Neutrophil (primary cell): ENCODE data around the gene PPP2R5E.

Experiments
- H3K27ac ChIP-seq: fragments of 200-600 bp; sonication (generic); 2 replicates; pipeline ENCODE4 v1.5.1; 2016; ENCODE audit warnings: mild to moderate bottlenecking, moderate library complexity
- H3K27me3 ChIP-seq: fragments of 200-600 bp; sonication (generic); 2 replicates; pipeline ENCODE4 v1.6.0; 2016; ENCODE audit warnings: mild to moderate bottlenecking
- H3K36me3 ChIP-seq: fragments of 200-600 bp; sonication (generic); 2 replicates; pipeline ENCODE4 v1.5.1; 2017
- H3K4me1 ChIP-seq, 2 experiments: fragments of 200-600 bp in 1 of 2; sonication (generic) in 1 of 2; 1 replicate in 1 of 2; 2 replicates in 1 of 2; pipeline versions ENCODE4 v1.5.1 to v1.6.1; 2013 to 2016; ENCODE audit warnings: low read depth in 1 of 2, low read length in 1 of 2, mild to moderate bottlenecking in 1 of 2, moderate library complexity in 1 of 2; ENCODE audit not compliant: control insufficient read depth in 1 of 2, insufficient read depth in 1 of 2
- H3K4me3 ChIP-seq, 2 experiments: fragments of 200-600 bp in 1 of 2; sonication (generic) in 1 of 2; 1 replicate in 1 of 2; 2 replicates in 1 of 2; pipeline ENCODE4 v1.5.1; 2013 to 2016; ENCODE audit warnings: low read depth in 1 of 2, low read length in 1 of 2, mild to moderate bottlenecking in 1 of 2, moderate library complexity in 1 of 2
- H3K9me3 ChIP-seq: fragments of 200-600 bp; sonication (generic); 2 replicates; pipeline ENCODE4 v1.5.1; 2016
- CTCF ChIP-seq: fragments of 200-600 bp; sonication (generic); IDR thresholded peaks from 2 replicates; pipeline ENCODE4 v1.5.1; 2016; ENCODE audit warnings: antibody characterized with exemption

Gene PPP2R5E

GRCh38 chr14:63501429-63501828, 41.7 kb downstream of the PPP2R5E start:
- no peak for TF ChIP-seq CTCF
- Histone ChIP-seq H3K36me3 (peaks cover 4% of the 10 kb centered on the region), H3K9me3 (no peaks in the 10 kb centered on the region), H3K27me3 (no peaks in the 10 kb centered on the region), H3K27ac (no peak overlapping the region), H3K4me1 (no peaks in the 10 kb centered on the region), H3K4me3 (no peak overlapping the region)

- peaks cover 4% of the 10 kb centered on the region for H3K36me3 ChIP-seq
- no peak overlapping the region for H3K4me3 ChIP-seq
- TF ChIP-seq CTCF = no peak
- H3K27ac ChIP-seq = no peak overlapping the region
- H3K27me3 ChIP-seq = no peaks in the 10 kb centered on the region
- no peaks in the 10 kb centered on the region for H3K9me3 ChIP-seq
- H3K4me1 ChIP-seq = no peaks in the 10 kb centered on the region
Observed at GRCh38 chr14:63499701-63500250, 43.4 kb downstream of the PPP2R5E start.

GRCh38 chr14:63496837-63497400, 46.3 kb downstream of the PPP2R5E start:
- H3K4me3 ChIP-seq = no peak overlapping the region
- no peak overlapping the region for H3K27ac ChIP-seq
- TF ChIP-seq CTCF = no peak
- no peaks in the 10 kb centered on the region for H3K27me3 ChIP-seq
- no peaks in the 10 kb centered on the region for H3K4me1 ChIP-seq
- no peaks in the 10 kb centered on the region for H3K9me3 ChIP-seq
- H3K36me3 ChIP-seq = peaks cover 4% of the 10 kb centered on the region

GRCh38 chr14:63493246-63493645, 49.9 kb downstream of the PPP2R5E start:
- Histone ChIP-seq H3K9me3 (no peaks in the 10 kb centered on the region), H3K27ac (no peak overlapping the region), H3K27me3 (no peaks in the 10 kb centered on the region), H3K4me3 (no peak overlapping the region), H3K36me3 (peaks cover 4% of the 10 kb centered on the region), H3K4me1 (no peaks in the 10 kb centered on the region)
- no peak for TF ChIP-seq CTCF

- Histone ChIP-seq H3K27ac (no peak overlapping the region), H3K27me3 (no peaks in the 10 kb centered on the region), H3K36me3 (peaks cover 4% of the 10 kb centered on the region), H3K4me3 (no peak overlapping the region), H3K9me3 (no peaks in the 10 kb centered on the region), H3K4me1 (peaks cover 0 to 5% of the 10 kb centered on the region in 2 experiments)
- no peak for TF ChIP-seq CTCF
Observed at GRCh38 chr14:63492391-63492790, 50.8 kb downstream of the PPP2R5E start.
